LNCaP clone FGC (cell line): ENCODE measurements around the gene RHOXF1.
"Not testable (repeated sequence)": the region's sequence is repeated elsewhere in the genome, so short reads cannot be mapped to it uniquely, and the experiment has no call there.

ENCODE experiments used
- DNase-seq: peaks from one replicate; pipeline ENCODE4 v3.0.0-alpha.2; 2011; ENCODE audit warnings: low read depth
- H3K4me3 ChIP-seq: 2 replicates; pipeline ENCODE4 v1.5.1; 2011; ENCODE audit warnings: mild to moderate bottlenecking, low read depth, low read length, control low read depth
- TF ChIP-seq, protein P1 (sequence below): IDR thresholded peaks from 2 replicates; pipeline ENCODE4 v1.5.1; 2012; ENCODE audit warnings: mild to moderate bottlenecking; ENCODE audit not compliant: control insufficient read depth, insufficient read depth; ENCODE audit errors: extremely low read depth

RHOXF1 gene, protein sequence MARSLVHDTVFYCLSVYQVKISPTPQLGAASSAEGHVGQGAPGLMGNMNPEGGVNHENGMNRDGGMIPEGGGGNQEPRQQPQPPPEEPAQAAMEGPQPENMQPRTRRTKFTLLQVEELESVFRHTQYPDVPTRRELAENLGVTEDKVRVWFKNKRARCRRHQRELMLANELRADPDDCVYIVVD

DNA sequence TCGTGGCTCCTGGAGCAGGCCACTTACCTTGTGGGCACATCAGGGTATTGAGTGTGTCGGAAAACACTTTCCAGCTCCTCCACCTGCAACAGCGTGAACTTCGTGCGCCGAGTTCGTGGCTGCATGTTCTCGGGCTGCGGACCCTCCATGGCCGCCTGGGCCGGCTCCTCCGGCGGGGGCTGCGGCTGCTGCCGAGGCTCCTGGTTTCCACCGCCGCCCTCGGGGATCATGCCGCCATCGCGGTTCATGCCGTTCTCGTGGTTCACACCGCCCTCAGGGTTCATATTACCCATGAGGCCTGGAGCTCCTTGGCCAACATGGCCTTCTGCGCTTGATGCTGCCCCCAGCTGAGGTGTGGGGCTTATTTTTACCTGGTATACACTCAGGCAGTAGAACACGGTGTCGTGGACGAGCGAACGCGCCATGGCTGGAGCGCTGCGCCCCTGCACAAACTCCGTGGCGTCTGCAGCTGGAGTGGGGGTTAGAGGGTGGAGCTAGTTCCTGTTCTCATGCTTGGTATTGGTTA is at the start of gene RHOXF1:
Gene RHOXF1 (minus strand): TSS at position 476 of the 526 bp plus-strand sequence. CDS start 51 bp downstream, at position 425.
- TF ChIP-seq, protein P1, sequence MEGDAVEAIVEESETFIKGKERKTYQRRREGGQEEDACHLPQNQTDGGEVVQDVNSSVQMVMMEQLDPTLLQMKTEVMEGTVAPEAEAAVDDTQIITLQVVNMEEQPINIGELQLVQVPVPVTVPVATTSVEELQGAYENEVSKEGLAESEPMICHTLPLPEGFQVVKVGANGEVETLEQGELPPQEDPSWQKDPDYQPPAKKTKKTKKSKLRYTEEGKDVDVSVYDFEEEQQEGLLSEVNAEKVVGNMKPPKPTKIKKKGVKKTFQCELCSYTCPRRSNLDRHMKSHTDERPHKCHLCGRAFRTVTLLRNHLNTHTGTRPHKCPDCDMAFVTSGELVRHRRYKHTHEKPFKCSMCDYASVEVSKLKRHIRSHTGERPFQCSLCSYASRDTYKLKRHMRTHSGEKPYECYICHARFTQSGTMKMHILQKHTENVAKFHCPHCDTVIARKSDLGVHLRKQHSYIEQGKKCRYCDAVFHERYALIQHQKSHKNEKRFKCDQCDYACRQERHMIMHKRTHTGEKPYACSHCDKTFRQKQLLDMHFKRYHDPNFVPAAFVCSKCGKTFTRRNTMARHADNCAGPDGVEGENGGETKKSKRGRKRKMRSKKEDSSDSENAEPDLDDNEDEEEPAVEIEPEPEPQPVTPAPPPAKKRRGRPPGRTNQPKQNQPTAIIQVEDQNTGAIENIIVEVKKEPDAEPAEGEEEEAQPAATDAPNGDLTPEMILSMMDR, result no peak
- no peak for DNase-seq
- H3K4me3 ChIP-seq, result no peak within 1 kb of the TSS

DNA sequence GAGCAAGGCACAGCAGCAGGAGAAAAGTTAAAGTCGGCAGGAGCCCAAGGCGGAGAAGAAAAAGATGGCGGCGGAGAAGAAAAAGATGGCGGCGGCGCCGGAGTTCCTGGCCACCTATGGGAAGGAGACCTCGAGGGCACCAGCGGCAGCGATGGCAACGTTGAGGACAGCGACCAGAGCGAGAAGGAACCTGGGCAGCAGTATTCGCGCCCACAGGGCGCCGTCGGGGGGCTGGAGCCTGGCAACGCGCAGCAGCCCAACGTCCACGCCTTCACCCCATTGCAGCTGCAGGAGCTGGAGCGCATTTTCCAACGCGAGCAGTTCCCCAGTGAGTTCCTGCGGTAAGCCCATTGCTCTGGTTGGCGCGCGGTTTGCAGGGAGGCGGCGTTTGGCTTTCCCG is 43.4 kb upstream of the RHOXF1 start:
- DNase-seq, H3K4me3 ChIP-seq: not testable (repeated sequence)

DNA sequence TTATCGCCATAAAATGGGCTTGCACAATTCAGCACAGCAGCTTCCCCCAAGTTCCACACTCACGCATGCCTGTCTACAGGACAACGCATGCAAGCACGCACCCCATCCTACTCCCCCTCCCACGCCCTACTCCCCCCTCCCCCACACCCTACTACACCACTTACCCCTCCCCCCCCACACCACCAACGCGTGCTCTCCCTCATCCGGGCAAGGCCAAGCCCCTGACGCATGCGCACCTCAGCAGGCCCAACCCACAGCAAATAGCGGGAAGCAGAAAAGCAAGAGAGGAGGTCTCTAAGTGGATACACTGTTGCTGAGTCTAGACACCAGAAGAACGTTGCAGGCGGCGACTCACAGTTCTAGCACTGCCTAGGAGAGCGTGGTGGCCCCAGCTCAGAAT is 42.6 kb upstream of the RHOXF1 start, which contains the start of gene RHOXF2:
Gene RHOXF2 (plus strand): TSS at position 301 of the 400 bp plus-strand sequence. CDS start 138 bp downstream, outside the sequence.
- H3K4me3 ChIP-seq, DNase-seq: not testable (repeated sequence)

DNA sequence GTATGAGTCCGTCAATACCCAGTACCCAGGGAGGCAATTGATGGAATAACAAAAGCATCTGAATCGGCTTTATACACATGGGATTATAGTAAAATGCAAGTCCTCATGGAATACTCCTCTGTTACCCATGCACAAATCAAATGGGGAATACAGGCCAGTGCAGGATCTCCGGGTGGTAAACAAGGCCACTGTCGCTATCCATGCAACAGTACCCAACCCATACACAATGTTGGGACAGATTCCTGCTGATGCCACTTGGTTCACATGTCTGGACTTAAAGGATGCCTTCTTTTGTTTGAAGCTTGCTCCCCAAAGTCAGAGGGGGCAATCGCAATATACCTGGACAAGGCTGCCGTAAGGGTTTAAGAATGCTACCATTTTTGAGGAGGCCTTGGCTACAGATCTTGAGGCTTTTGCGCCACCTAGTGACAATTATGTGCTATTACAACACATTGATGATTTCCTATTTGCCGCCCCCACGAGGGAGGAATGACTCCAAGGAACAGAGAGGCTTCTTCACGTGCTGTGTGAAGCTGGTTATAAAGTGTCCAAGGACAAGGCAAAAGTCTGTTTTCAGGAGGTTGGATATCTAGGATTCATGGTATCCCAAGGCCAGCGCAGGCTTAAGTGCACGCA is 34.5 kb upstream of the RHOXF1 start:
- DNase-seq, H3K4me3 ChIP-seq: not testable (repeated sequence)

DNA sequence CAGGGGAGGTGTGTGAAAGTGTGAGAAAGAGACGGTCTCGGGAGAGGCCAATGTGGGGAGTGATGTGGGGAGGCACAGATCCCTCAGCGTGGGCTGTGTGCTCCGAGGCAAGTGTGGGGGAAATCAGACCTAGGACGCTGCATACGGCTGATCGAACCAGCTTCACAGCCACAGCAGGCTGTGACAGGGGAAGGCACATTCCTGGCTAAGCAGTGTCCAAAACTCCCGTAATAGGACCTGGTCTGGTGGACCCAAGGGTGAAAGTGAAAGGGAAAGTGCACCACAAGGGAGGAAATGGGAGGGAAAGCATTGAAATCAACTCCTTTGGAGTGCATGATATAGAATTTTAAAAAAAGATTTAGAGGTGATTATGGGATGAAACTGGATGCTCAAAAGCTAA is 31.8 kb upstream of the RHOXF1 start:
- no peak for DNase-seq
- TF ChIP-seq, protein P1, result no peak
- H3K4me3 ChIP-seq, result no peak overlapping the region

DNA sequence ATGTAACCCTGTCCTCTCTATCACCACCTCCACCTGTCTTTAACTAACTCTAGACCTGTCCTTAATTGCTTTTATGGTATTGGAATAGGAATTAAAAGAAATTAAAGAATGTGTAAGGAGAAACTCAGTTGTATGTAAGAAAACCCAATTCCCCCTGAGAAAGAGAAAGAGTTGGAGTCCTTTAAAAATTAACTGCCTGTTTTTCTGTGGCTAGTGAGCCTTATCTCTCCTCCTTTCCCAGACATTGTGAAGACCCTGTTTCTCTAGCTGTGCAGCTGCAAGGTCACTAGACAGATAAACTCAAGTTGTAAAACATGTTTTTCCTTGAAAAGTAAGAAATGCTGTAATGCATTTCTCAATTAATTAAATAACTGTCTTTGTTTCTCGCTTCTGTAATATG is 30.6 kb upstream of the RHOXF1 start:
- DNase-seq, H3K4me3 ChIP-seq: not testable (repeated sequence)

DNA sequence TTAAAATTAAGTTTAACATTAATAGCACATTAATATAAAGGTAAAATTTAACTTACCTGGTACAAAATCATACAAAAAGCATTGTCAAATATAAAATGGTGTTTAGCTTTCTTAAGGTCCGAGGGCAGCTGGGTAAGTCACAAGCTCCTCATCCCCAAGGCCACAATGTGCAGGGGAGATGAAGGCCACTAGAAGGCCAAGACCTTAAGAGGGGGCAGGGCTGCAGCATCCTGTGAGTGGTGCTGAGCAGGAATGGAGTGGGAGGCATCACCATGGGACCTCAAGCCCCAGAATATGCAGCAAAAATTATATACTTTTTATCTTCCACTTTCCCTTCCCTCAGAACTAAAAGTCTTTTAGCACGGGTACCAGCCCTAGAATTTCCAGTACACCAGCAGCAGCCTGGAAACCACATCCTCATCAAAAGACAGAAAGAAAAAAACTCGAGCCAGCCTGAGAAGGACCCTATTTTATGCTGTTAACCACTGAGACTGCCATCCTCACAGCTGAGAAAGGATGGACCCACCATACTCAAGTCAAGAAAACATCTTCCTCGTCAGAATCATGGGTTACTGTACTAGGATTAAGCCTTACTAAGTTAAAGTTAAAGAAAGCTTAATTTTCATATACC is 29.7 kb upstream of the RHOXF1 start:
- TF ChIP-seq, protein P1, result no peak
- DNase-seq, result no peak
- no peak overlapping the region for H3K4me3 ChIP-seq

DNA sequence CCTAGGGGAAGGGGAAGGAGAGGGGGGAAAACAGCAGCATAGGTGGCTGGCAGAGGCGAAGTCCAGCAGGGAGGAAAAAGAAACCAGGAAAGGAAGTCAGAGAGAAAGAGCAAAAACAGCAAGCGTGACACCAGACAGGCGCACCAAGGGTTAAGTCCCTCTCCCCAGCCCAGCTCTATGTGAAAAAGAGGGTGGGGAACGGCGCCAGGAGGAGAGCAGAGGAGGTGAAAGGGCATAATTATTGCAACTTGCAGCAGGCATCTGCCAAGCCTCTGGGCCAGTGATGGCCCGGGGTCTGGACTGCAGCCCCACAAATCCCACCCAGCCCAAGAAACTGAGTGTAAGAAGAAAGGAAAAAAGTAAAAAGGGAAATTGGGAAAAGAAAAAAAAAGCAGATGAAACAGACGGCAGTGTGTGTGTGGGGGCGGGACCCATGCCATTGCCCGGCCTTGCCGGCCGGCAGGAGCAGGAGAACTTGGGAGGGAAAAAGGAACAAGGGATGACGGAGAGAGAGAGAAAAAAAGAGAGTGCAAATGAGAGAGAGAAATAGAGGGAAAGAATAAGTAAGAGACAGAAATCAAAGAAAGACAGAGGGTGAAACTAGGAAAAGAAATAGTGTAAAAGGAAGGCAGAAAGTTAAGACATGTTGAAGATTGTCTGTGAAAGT is 28.6 kb upstream of the RHOXF1 start:
- DNase-seq, result no peak
- TF ChIP-seq, protein P1, result no peak
- H3K4me3 ChIP-seq, result no peak overlapping the region
